SH-SY5Y (cell line): Measurements from ENCODE around the gene CT47C1.

Experiments
- GATA2 ChIP-seq: IDR thresholded peaks from 2 replicates; pipeline ENCODE4 v1.6.1; 2011; ENCODE audit warnings: mild to moderate bottlenecking, low read depth, low read length
- GATA3 ChIP-seq: IDR thresholded peaks from 2 replicates; pipeline ENCODE4 v1.6.1; 2011; ENCODE audit warnings: low read depth, mild to moderate bottlenecking, low read length, moderate library complexity

Gene CT47C1

DNA sequence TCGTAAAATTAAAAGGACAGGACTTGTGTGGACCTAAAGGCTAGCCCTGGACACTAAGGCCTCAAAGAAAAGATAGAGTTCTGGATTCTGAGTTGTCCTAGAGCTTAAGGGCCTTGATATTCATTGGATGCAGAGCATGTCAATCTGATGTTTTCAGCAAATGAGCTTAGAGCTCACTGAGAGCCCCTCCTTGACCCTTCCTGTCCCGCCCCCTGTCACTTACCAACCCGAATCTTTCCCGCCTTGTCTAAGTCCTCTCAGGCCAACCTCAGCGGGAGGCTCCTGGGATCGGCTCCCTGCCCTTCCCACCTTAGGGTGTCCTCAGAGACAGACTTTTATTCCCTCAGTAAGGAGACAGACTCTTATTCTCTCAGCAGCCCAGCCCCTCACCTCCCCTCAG is at the start of gene CT47C1:
Gene CT47C1 (plus strand): TSS at position 250 of the 400 bp plus-strand sequence. CDS start 233 bp downstream, outside the sequence.
- TF ChIP-seq GATA3 (no peak), GATA2 (no peak)

DNA sequence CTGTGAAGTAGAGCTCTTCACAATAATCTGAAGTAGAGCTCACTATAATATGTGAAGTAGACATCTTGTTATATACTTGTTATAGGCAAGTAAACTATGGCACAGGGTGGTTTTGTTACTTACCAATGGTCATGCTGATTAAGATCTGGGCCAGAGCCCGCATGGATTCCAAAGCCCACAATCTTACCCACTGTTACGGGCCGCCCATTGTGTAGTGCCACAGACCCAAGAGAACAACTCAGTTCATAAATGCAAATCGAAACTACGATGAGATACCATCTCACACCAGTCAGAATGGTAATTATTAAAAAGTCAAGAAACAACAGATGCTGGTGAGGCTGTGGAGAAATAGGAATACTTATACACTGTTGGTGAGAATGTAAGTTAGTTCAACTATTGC is 46.9 kb upstream of the CT47C1 start:
- no peak for TF ChIP-seq GATA2
- no peak for TF ChIP-seq GATA3

DNA sequence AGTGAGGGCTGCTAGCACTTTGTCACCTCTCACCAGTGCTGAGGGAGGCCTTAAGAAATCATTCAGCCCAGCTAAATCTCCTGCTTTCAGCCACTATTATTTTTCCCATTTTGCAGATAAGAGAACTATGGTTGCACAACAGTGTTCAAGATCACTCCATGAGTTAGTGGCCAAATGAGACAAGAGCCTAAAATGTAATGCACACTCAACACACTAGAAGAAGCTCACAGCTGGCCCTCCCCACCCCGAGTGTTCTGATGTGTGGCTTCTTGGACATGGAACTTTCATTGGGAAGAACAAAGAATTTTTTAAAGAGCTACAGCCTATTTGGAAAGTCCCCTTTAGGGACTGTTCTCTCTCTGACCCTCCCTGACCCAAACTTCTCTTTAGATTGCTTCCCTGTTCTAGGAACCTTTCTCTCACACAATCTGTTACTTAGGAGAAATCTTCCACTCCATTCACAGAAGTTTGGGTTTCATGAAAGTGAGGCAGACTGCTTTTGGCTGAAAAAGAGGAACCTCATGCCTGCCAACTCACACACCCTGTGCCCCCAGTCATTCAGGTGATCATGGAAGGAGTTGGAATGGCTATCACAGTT is 44.0 kb upstream of the CT47C1 start:
- TF ChIP-seq GATA3, result no peak

DNA sequence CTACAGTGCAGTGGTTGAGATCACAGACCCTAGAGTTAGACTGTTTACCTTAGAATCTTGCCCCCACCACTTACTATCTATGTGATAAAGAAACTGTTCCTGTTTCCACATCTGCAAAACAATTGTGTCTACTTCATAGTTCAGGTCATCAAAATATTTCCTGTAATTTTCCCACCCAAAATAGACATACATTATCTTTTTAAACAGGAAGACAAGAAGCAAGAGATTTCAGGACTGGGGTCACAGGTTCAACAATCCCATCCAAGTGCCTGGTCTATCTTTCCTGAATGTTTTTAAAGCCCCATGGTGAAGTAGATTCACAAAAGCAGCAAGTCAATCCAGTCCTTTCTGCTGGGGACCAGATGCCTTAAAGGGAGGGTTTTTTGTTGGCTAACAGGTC is 41.8 kb upstream of the CT47C1 start:
- TF ChIP-seq GATA2 (no peak), GATA3 (no peak)

DNA sequence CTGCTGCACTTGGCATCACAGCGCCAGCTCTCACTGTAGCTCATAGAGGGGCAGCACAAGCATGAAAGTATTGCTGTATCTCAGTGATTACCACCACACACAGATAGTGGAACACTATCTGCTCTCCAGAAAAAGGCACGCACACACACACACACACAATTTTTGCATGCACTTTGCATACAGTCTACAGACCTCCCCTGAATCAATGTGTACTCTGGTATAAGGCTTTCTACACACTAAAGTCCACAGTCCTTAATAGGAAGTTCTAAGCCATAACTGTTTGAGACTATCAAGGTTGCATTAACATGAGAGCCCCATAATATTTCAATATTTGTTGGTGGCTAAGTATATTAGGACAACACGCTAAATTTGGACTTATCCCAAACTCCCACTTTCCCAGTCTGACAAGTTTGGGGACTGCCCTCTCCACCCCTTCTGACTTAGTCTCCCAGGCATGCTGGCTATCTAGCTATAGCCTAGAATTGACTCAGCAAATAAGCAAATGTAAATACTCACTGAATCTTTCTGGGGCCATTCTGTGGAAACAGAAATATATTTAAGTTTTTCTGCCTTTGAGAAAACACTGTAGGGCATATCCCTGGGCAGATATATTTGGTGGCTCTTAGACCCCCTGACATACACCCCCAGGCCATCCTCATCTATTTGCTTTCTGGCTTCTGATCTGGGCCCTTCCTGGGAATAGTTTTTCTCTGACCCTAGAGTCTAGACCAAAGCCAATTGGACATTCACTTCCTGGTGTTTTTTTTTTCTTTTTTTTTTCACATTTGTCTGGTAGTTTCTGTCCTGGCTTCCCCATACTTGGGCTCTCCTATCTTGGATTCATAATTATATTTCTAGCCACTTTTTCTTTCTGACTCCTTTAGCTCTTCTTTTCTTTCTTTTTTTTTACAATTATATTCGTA is 36.4 kb upstream of the CT47C1 start:
- TF ChIP-seq GATA3, result no peak
- no peak for TF ChIP-seq GATA2

DNA sequence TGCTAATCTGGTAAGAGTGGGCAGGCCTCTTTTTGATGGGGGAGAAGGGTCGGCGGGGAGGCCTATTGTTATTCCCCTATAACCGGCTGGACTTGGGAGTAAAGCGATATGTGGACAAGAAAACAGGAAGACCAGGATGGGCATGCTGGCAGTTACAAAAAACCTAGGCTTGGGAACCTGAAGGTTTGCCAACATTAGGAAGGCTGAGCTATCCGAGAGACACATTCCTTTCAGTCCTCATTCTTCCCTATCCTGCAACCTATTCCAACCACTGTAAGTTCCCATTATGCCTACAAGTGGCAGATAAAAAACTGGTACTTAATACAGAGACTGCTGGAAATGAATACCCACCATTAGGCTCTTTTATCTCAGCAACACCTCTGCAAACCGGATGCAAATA is 32.4 kb upstream of the CT47C1 start:
- TF ChIP-seq GATA3 (no peak), GATA2 (no peak)

DNA sequence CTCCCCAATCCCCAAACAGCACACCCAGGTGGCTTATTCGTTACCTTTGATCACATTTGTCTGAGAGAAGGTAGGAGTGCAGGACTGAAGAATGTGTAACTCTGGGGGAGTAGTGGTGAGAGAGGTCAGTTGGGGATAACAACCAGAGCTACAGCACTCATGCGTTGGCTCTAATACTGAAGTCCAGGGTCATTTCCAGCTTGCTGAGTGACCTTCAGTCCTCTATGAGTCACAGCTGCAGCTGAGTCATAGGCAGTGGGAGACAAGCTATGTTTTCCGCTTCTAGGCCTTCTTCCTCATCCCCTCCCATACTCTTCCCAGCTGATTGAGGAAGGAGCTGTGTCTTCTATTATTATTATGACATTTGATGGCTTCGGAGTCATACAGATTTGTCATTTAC is 31.6 kb upstream of the CT47C1 start:
- TF ChIP-seq GATA3 (no peak), GATA2 (no peak)

DNA sequence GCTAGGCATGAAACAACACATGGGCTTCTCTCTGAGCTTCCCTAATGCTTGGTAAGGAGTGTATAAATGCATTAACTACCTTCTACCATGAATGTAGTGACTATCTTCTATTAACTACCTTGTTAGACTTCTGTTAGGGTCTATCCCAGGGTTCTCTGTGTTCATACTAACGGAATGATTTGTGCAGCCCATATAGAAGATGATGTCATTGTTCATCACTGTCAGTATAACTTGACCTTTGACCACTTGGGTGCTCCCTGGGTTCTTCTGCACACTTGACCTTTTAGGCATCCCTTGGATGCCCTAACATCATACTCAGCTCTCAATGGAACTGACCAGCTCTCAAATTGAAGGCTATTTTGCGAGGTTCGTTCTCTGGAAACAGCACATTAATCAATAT is 30.8 kb upstream of the CT47C1 start:
- TF ChIP-seq GATA2, result no peak
- TF ChIP-seq GATA3, result no peak

DNA sequence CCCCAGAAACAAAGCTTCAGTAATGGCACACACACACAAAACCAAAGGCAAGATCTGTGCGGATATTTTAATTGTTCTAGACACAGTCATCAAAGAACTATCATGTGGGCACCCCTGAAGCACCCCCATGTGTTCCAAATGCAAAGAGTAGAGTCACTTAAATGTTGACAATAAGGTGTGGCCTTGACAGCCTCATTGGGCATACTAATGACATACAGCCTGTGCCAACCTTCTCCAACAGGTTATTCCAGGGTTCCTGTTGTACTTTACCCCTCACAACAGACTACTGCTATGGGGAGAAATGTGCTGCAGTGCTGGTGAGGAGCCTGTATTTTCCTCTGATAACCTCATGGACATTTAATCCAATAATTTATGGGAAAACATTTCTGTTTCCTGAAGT is 29.8 kb upstream of the CT47C1 start:
- TF ChIP-seq GATA3 (no peak), GATA2 (no peak)

DNA sequence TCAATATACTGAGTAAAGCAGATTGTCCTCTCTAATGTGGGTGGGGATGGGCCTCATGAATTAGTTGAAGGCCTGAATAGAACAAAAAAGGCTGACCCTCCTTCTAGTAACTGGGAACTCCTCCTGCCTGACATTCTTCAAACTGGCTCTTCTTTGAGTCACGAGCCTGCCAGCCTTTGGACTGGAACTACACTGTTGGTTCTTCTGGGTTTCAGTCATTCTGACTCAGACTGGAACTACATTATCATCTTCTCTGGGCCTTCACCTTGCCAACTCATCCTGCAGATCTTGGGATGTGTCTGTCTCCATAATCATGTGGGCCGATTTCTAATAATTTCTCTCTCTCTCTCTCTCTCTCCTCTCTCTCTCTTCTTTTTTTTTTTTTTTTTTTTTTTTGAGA is 26.9 kb upstream of the CT47C1 start:
- no peak for TF ChIP-seq GATA2

DNA sequence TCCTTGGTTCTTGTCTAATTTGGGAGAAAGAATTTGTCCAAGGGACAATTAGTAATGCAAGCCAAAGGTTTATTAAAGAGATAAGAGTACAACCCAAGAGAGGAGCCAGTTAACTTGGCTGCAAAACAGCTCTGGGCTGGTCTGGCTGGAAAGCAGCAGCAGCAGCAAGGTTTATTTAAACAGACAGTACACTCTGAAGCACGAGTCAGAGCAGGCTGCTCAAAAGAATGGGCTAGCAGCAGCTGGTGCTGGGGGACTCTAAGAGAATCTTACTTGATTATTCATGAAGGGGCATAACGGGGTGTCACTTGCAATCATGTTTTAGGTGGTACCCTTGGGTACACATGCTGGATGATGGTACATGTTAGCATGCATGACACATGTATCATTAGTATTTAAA is 17.1 kb upstream of the CT47C1 start:
- no peak for TF ChIP-seq GATA3
- TF ChIP-seq GATA2, result no peak

DNA sequence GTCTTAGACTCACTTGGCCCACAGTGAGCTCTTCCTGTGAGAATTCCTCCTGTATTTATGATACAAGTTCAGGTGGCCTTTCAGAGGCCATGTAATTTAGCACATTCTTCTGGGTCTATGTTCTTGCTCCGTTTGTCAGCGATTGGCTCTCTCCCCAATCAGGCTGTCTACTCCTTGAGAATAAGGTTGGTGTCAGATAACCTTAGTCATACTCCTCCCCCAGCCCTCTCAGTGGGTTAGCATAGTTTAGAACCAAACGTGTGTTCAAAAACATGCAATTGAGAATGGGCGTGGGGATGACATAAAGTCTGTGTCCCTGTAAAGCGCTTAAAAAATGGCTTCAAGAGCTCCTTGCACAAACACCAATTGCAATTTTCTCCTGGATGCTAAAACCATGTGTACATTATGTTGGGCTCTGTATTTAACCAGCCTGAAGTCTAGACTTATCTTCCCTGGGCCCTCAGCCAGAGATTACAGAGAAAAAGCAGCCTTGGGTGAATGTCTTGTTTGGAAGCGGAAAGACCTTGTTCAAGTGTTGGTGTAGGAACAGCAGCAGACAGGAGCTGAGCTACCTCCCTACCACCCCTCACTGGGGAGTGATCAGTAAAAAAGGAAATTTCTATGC is 9.9 kb upstream of the CT47C1 start:
- TF ChIP-seq GATA2 (no peak), GATA3 (no peak)

DNA sequence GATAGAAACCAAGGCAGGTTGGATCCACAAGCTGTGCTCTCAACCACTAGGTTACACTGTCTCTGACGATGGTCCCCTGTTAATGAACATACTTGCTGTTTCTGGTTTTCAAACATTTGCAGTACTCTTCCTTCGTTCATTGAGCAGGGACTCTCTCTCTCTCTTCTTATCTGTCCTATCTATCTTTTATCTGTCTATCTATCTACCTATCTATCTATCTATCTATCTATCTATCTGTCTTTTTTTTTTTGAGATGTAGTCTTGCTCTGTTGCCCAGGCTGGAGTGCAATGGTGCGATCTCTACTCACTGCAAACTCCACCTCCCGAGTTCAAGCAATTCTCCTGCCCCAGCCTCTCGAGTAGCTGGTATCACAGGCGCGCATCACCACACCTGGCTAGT is 9.4 kb upstream of the CT47C1 start:
- TF ChIP-seq GATA3, result no peak
- TF ChIP-seq GATA2, result no peak

DNA sequence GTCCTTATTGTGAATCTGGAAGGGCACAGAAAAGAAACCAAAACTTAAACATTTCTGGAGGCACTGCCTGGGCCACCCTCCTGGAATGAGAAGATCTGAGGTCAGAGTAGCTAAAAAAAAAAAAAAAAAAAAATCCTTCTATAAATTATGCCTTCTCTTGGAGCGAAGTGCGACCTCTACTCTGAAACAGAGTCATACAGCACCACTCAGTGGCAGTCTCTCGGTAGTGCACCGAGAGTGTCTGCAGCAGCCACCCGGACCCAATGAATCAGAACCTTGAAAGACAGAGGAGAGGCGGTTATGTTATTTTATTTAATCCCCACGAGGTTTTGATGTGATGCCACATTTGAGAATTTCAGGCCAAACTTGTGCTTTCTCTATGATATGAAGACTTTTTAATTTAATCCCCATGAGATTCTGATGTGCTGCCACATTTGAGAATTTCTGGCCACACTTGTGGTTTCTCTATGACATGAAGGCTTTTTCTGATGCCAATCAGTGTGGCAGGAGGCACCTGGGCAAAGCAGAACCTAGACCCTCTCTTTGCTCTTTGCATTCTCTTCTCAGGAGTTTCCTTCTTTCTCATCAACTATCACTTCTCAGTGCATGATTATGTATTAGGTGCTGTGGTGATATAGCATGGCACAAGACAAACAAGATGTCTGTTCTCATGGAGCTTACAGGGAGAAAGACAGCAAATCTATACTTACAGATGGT is 5.6 kb upstream of the CT47C1 start:
- TF ChIP-seq GATA3 (no peak), GATA2 (no peak)
